Measurements from ENCODE around the gene CLCN7. TPM values are rescaled to one million over a fixed set of nuclear protein-coding genes. Genes with fewer than 3 reads are reported as not detected.

CLCN7 gene
- total and polyA plus RNA-seq, 5 donors from 2014 or later, result 22.0 to 104 (median 24.5) TPM

DNA sequence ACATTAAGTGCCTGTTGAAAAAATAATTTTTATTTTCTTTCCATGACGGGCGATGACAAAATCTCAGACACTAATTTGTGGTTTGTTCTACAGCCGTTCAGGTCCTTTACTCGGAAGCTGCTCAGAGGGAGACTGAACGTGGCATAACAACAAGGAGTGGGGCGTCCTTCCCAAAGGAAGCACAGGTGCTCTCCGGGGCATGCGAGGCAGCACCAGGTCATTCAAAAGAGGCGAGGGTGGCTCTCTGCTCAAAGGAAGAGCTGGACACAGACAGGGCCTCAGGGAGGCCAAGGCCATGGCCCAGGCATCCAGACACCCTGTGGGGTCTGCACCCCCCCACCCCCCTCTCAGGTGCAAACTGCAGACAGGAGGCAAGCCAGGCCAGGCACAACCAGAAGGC lies 76.5 kb downstream of the CLCN7 start:
- Mint-ChIP-seq H3K4me1 (peaks cover 0 to 7% (median 2%) of the 10 kb centered on the region in 4 donors), H3K9me3 (peaks cover 0 to 1% (median 0%) of the 10 kb centered on the region in 7 donors), H3K4me3 (no peak overlapping the region), H3K36me3 (peaks cover 18% of the 10 kb centered on the region), H3K27me3 (no peaks in the 10 kb centered on the region), H3K27ac (peak overlapping the region in 1 of 3 donors; percentile 63)
- DNase-seq (no peak), ATAC-seq (ENCODE audit: low read depth in 2 of 2) (no peak)
- H3K4me1 ChIP-seq (ENCODE audit: control insufficient read depth, insufficient read depth, low read length, poor library complexity, severe bottlenecking), result no peaks in the 10 kb centered on the region
- no peaks in the 10 kb centered on the region for H3K9me3 ChIP-seq (ENCODE audit: control insufficient read depth in 2 of 2, low read length in 2 of 2)
- peaks cover 63% of the 10 kb centered on the region for H3K36me3 ChIP-seq (ENCODE audit: control insufficient read depth, insufficient read depth, low read length)
- H3K27me3 ChIP-seq (ENCODE audit: control insufficient read depth, insufficient read depth, low read length), result no peaks in the 10 kb centered on the region
- no peak overlapping the region for H3K27ac ChIP-seq (ENCODE audit: insufficient read depth, low read length, poor library complexity, severe bottlenecking)
- no peak overlapping the region for H3K4me3 ChIP-seq (ENCODE audit: low read depth, low read length)

- peaks cover 0 to 7% (median 2%) of the 10 kb centered on the region in 4 donors for H3K4me1 Mint-ChIP-seq
- Histone ChIP-seq H3K36me3 (ENCODE audit: control insufficient read depth, insufficient read depth, low read length) (peaks cover 64% of the 10 kb centered on the region), H3K9me3 (ENCODE audit: control insufficient read depth in 2 of 2, low read length in 2 of 2) (no peaks in the 10 kb centered on the region), H3K27ac (ENCODE audit: insufficient read depth, low read length, poor library complexity, severe bottlenecking) (no peak overlapping the region), H3K27me3 (ENCODE audit: control insufficient read depth, insufficient read depth, low read length) (no peaks in the 10 kb centered on the region), H3K4me1 (ENCODE audit: control insufficient read depth, insufficient read depth, low read length, poor library complexity, severe bottlenecking) (no peaks in the 10 kb centered on the region), H3K4me3 (ENCODE audit: low read depth, low read length) (no peak overlapping the region)
- DNase-seq, result no peak
- ATAC-seq (ENCODE audit: low read depth in 2 of 2), result no peak
- H3K4me3 Mint-ChIP-seq, result no peak overlapping the region
- no peaks in the 10 kb centered on the region for H3K27me3 Mint-ChIP-seq
- H3K27ac Mint-ChIP-seq, result no peak overlapping the region
- peaks cover 18% of the 10 kb centered on the region for H3K36me3 Mint-ChIP-seq
- peaks cover 0 to 1% (median 0%) of the 10 kb centered on the region in 7 donors for H3K9me3 Mint-ChIP-seq
Measured at GRCh38 chr16:1397779-1398178, 77.0 kb downstream of the CLCN7 start.

DNA sequence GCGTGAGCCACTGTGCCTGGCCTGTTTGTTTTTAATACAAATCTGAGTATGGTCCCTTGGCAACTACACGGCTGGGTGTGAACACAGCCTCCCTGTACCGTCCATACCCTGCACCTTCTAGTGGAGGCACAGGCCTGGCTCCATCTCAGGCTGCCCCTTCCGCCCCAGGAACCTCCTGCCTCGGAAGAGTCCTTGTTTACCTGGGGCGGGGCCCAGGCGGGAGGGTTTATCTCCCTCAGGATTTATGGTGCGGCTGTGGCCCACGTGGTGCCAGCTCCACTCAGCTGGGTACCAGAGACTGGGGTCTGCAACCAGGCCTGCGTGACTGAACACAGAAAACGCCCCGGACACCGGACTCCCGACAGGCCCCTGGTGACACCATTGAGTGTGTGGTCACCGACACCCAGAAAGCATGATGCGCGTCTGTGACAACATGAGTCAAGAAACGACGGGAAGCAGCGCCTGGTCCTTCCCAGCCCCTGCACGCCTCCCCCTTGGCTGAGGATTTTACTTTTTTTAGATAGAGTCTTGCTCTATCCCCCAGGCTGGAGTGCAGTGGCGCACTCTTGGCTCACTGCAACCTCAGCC lies 79.3 kb downstream of the CLCN7 start:
- Histone ChIP-seq H3K27ac (ENCODE audit: insufficient read depth, low read length, poor library complexity, severe bottlenecking) (no peak overlapping the region), H3K27me3 (ENCODE audit: control insufficient read depth, insufficient read depth, low read length) (no peaks in the 10 kb centered on the region), H3K9me3 (ENCODE audit: control insufficient read depth in 2 of 2, low read length in 2 of 2) (no peaks in the 10 kb centered on the region), H3K4me1 (ENCODE audit: control insufficient read depth, insufficient read depth, low read length, poor library complexity, severe bottlenecking) (no peaks in the 10 kb centered on the region), H3K4me3 (ENCODE audit: low read depth, low read length) (no peak overlapping the region), H3K36me3 (ENCODE audit: control insufficient read depth, insufficient read depth, low read length) (peaks cover 57% of the 10 kb centered on the region)
- Mint-ChIP-seq H3K4me3 (no peak overlapping the region), H3K27me3 (no peaks in the 10 kb centered on the region), H3K36me3 (peaks cover 14% of the 10 kb centered on the region), H3K9me3 (peaks cover 0 to 1% (median 0%) of the 10 kb centered on the region in 7 donors), H3K27ac (no peak overlapping the region), H3K4me1 (peaks cover 0 to 5% (median 0%) of the 10 kb centered on the region in 4 donors)
- DNase-seq (no peak), ATAC-seq (ENCODE audit: low read depth in 2 of 2) (no peak)

Other genes with a start within 250 kb of the CLCN7 start
- not detected for gene TPSG1, start 249.8 kb downstream of the CLCN7 start, total RNA-seq
- not detected for gene TPSG1, start 249.8 kb downstream of the CLCN7 start, polyA plus RNA-seq
- gene TPSB2, start 244.8 kb downstream of the CLCN7 start, total RNA-seq, result not detected
- gene TPSB2, start 244.8 kb downstream of the CLCN7 start, polyA plus RNA-seq, result not detected
- not detected for gene TPSAB1, start 234.3 kb downstream of the CLCN7 start, total RNA-seq
- gene TPSAB1, start 234.3 kb downstream of the CLCN7 start, polyA plus RNA-seq, result not detected
- gene TPSD1, start 219.0 kb downstream of the CLCN7 start, total RNA-seq, result not detected
- gene TPSD1, start 219.0 kb downstream of the CLCN7 start, polyA plus RNA-seq, result not detected
- gene UBE2I, start 165.4 kb downstream of the CLCN7 start, total RNA-seq, result 205 TPM
- 100 to 1,000 TPM in 1 of 4 donors, 10 to 100 TPM in 3; 75.5 to 124 (median 89.6) TPM for gene UBE2I, start 165.4 kb downstream of the CLCN7 start, polyA plus RNA-seq
- gene BAIAP3, start 141.4 kb downstream of the CLCN7 start, total RNA-seq, result 3.1 TPM
- gene BAIAP3, start 141.4 kb downstream of the CLCN7 start, polyA plus RNA-seq, result under 1 TPM; 0.11 to 0.79 (median 0.27) TPM
- gene TSR3, start 123.2 kb downstream of the CLCN7 start, total RNA-seq, result 31.5 TPM
- 100 to 1,000 TPM in 1 of 4 donors, 10 to 100 TPM in 3; 81.1 to 103 (median 94.1) TPM for gene TSR3, start 123.2 kb downstream of the CLCN7 start, polyA plus RNA-seq
- gene GNPTG, start 123.1 kb downstream of the CLCN7 start, total RNA-seq, result 44.1 TPM
- gene GNPTG, start 123.1 kb downstream of the CLCN7 start, polyA plus RNA-seq, result 10 to 100 TPM; 43.2 to 51.3 (median 46.3) TPM
- gene UNKL, start 60.3 kb downstream of the CLCN7 start, total RNA-seq, result 94.3 TPM
- gene UNKL, start 60.3 kb downstream of the CLCN7 start, polyA plus RNA-seq, result 1 to 10 TPM; 6.3 to 9.6 (median 8.1) TPM
- gene UQCC4, start 54.3 kb downstream of the CLCN7 start, total RNA-seq, result 6.6 TPM
- 10 to 100 TPM; 35.0 to 39.6 (median 36.8) TPM for gene UQCC4, start 54.3 kb downstream of the CLCN7 start, polyA plus RNA-seq
- not detected for gene PERCC1, start 44.0 kb downstream of the CLCN7 start, total RNA-seq
- gene PERCC1, start 44.0 kb downstream of the CLCN7 start, polyA plus RNA-seq, result not detected
- gene CCDC154, start 30.5 kb downstream of the CLCN7 start, total RNA-seq, result 2.6 TPM
- not detected for gene CCDC154, start 30.5 kb downstream of the CLCN7 start, polyA plus RNA-seq
- not detected for gene PTX4, start 13.9 kb upstream of the CLCN7 start, total RNA-seq
- not detected for gene PTX4, start 13.9 kb upstream of the CLCN7 start, polyA plus RNA-seq
- 27.4 TPM for gene TELO2, start 18.3 kb upstream of the CLCN7 start, total RNA-seq
- gene TELO2, start 18.3 kb upstream of the CLCN7 start, polyA plus RNA-seq, result 10 to 100 TPM in 3 of 4 donors, 1 to 10 TPM in 1; 9.1 to 15.2 (median 11.6) TPM
- 25.8 TPM for gene TMEM204, start 58.6 kb upstream of the CLCN7 start, total RNA-seq
- gene TMEM204, start 58.6 kb upstream of the CLCN7 start, polyA plus RNA-seq, result 10 to 100 TPM; 59.8 to 97.4 (median 69.1) TPM
- gene IFT140, start 137.0 kb upstream of the CLCN7 start, total RNA-seq, result 2.5 TPM
- 1 to 10 TPM; 1.1 to 2.0 (median 1.5) TPM for gene IFT140, start 137.0 kb upstream of the CLCN7 start, polyA plus RNA-seq
- gene CRAMP1, start 137.3 kb upstream of the CLCN7 start, total RNA-seq, result 30.5 TPM
- gene CRAMP1, start 137.3 kb upstream of the CLCN7 start, polyA plus RNA-seq, result 1 to 10 TPM in 2 of 4 donors, under 1 TPM in 2; 0.49 to 1.6 (median 1.1) TPM
- gene JPT2, start 203.3 kb upstream of the CLCN7 start, total RNA-seq, result 13.7 TPM
- 10 to 100 TPM in 2 of 4 donors, 1 to 10 TPM in 2; 9.7 to 13.9 (median 10.2) TPM for gene JPT2, start 203.3 kb upstream of the CLCN7 start, polyA plus RNA-seq
- 222 TPM for gene MAPK8IP3, start 231.2 kb upstream of the CLCN7 start, total RNA-seq
- 1 to 10 TPM in 3 of 4 donors, under 1 TPM in 1; 0.79 to 2.2 (median 1.2) TPM for gene MAPK8IP3, start 231.2 kb upstream of the CLCN7 start, polyA plus RNA-seq